Stimulated activated naive CD4-positive, alpha-beta T cell treated with Interleukin-2 at 50 U/mL for 16 hours (primary cell): ENCODE measurements around the gene TRIM62.

Experiments used
- DNase-seq: peaks from one replicate; lab custom pipeline; 2025; lab: John Stamatoyannopoulos, UW

The TRIM62 gene

DNA sequence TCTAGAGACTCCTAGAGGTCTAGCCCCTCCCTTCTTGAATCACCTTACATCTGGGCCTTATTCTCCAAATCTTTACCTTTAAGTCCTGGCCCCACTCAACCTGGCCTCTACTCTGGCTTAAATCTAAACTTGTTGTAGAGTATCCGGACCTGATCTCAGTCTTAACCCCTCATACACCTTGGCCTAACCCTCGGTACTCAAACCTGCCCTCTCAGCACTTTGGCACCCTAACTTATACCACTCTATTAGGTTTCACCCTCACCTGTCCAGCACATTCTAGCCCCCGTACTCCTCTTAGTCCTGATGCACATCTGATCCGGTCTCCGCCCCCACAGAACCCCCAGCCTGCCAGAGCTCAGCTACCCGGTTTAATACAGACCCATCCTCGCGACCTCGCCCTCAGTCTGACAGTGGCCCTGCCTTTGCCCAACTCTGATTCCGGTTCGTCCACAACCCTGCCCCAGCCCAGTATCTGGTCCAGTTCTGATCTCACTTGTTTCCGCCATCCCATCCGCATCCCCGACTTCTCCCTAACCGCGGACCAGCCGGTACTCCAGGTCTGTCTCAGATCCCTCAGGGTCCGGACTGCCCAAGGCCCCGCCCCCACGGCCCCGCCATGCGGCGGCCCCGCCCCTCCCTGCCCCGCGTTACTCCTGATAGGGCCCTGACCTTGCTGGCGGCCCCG lies 1.5 kb downstream of the TRIM62 start:
- no peak for DNase-seq

DNA sequence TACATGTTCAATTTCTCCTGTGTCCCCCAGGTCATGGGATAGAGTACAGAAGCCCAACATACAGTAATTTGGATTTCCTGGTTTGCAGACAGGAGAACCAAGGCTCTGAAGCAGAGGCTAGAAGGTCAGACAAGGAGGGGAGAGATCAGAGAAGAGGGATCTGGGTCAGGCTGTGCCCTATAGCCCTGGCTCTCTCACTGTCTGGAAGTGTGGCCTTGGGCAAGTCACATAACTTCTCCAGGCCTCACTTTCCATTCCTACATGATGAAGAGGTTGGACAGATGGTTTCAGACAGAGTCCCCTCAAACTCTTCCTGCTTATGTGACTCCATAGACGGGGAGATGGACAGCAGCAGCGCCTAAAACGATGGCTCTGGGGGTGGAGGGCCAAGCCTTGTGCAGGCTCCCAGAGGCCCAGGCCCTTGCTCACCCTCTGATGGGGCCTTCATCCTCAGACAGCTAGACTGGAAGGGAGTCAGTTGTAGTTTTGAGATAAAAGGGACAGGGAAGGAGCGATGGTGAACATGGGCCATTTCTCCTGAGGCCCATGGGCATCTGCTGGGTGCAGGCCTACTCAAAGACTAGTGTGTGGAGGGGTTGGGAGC lies 2.9 kb downstream of the TRIM62 start:
- DNase-seq, result no peak

DNA sequence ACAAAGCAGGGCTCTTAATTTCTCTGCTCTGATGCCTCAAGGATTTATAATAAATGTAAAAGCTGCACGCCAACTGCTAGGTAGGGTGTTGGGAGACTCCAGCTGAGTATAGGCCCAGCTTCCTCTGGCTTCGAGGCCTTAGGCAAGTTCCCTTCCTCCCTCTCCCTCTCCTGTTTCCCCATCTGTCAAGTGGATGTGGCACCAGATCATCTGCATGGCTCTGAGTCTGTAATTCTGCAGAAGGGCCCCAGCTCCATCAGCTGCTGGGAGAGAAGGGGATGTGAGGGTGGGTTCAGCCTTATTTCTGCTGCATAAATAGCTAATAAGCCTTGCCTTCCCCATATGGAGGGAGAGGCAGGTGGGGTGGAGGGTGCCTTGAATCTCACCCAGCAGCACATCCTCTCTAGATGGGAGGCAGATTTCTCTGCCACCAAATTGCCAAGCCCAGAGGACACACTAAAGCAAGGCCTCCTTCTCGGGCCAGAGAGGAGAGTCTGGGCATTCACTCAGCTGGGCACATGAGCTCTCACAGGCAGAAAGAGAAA lies 3.8 kb downstream of the TRIM62 start:
- DNase-seq, result no peak

DNA sequence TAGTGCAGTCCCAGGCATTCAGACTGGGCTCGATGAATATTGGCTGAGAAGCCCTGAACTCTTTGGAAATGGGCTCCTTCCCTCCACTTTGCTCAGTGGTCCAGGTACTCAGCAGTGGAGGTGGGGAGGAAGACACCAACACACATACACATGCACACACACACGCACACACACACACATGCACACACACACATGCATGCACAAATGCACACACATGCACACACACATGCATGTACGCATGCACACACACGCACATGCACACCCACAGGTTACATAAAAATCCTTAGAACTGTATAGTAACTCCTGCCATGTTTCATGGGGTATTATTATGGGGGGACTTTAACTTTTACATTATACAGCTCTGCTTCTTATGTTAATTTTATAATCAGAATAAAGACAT lies 5.0 kb downstream of the TRIM62 start:
- no peak for DNase-seq

DNA sequence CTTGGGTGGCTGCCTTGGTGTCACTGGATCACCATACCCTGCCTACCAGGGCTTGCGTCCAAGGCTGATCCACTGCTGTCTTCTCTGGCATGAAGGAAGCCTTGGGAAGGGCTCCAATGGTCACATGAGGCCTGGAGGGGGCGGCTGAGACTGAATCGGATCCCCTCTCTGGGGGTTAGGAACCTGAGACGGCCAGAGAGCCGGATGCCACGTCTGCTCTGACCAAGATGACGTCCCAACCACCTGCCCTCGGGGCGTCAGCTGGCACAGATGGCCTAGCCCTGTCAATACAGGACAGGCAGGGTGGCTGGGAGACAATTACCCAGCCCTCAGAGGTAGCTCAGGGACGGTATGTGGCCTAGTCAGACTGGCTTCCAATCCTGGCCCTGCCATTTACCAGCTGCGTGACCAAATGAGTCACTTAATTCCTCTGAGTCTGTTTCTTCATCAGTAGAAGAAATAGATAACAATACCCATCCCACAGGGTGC lies 5.4 kb downstream of the TRIM62 start:
- DNase-seq, result no peak

DNA sequence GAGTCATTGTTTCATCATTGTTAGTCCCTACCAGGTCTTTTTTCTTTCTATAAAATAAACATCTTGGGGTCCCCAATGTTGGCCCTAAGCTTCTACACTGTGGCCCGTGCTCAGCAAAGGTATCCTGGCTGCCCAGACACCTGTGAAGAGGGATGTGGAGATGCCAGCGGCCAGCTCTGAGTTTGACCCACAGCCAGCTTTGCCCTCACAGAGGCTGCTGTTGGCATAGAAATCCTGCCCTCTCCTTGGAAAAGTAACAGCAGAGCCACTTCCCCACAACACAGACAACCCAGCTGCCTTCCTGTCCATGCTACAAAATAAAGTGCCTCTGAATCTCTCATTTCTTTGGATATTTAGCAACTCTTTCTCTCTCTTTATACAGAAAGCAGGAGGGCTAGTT lies 6.0 kb downstream of the TRIM62 start:
- DNase-seq, result no peak

DNA sequence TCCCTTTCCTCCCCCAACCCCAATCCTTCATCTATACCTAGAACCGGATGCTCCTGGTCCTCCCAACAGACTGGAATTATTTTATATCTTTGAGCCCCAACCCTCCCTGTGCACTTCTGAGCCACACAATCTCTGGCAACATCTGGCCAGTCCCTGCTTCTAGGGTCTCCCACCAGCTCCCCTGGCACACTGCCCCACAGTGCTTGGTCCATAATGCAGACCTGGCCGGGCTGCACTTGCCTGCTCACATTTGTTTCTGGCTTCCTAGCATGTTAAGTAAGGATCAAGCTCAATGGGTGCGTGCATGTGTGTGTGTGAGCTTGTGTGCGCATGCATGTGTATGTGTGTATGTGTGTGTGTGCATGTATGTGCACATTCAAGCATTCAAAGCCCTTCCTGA lies 8.8 kb downstream of the TRIM62 start:
- no peak for DNase-seq

DNA sequence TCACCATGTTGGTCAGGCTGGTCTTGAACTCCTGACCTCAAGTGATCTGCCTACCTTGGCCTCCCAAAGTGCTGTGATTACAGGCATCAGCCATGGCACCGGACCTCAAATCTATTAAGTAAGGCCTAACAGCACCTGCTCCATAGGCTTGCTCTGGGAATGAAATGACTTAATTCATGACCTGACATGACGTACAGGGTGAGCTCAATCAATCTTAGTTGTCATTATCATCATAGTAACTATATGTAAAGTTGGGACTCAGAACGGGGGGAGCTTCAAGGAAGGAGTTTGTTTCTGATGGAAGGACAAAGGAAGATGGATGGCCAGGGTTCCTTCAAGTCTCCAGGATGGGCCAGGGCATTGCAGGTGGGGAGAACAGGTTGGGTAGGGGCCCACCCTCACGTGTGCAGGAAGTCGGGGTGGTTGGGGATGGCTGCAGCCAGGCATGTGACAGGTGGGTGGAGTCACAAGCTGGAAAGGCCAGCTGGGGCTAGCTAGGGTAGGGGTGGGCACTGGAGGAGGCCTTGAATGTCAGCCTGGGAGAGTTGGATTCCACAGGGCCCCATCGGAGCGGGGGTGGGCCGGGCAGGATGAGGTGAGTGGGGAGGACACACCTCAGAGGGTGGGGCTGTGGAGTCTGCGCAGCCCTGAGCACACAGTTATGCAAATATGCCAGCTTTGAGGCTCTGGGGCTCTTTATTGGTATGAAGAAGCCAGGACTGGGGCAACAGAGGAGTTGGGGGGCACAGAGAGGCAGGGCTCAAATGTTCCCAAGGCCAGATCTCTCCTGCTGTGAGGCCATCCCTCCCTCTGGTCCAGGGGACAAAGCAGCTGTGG lies 9.6 kb downstream of the TRIM62 start:
- DNase-seq, result no peak

DNA sequence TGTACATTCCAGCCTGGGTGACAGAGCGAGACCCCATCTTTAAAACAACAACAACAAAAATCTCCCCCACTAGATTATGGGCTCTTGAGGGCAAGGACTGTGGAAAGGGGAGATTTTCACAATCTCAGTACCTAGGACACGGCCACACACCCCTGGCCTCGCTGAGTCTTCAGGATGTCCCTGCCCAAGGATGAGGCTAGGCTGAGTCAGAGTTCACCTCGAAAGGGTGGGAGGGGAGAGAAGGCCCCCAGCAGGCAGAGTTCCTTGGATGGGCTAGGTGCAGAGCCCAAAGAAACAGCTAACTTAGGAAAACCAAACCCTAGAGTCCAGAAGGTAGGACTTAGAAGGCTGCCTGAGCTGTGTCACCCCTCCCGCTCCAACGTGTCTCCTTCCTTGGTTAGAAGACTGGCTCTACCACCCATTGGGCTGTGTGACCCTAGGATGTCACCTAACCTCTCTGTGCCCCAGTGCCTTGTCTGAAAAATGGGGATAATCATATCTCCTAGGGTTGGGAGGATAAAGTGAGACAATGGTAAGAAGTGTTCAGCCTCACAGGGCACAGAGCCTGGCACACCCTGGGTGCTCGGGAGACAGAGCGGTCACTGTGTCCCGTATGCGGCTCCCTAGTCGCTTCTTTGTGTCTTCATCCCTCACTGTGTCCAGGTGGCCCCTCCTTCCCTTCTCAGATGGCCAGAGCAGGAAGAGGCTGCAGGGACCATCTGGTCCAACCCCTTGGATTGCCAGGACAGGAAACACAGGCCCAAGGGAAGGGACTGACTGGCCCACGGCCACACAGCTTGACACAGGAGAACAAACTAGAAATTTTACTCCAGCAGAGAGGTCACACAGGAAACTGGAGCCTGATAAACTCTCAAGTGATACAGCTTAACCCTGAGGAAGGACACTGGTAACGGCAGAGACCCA lies 11.2 kb downstream of the TRIM62 start:
- no peak for DNase-seq

DNA sequence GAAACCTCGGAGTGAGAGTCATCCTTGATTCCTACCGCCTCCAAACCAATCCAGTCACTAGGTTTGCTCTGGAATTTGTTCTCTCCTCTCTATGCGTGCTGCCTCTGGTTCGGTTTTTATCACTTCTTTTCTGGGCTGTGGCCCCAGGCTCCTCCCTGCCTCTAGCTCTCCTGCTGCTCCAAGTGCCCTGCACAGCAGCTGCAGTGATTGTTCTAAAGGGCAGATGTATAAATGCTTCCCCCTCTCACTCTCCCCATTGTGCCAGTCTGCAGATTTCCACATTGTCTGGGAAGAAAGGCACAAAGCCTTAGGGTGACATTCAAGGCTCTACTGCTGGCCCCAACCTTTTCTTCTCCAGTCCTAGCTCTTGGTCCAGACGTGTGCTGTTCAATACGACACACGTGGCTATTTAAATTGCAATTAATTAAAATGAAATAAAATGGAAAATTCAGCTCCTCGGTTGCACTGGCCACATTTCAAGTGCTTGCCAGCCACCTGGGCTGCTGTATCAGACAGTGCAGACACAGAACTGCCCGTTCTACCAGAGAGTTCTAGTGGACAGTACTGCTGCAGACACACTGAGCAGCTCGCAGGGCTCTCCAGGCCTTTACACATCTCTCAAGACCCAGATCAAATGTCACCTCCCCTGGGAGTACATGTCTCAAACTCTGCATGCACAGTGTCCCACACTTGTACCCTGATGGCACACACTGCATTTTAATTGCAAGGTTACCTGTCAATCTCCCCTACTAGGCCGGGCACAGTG lies 12.4 kb downstream of the TRIM62 start:
- DNase-seq, result no peak

DNA sequence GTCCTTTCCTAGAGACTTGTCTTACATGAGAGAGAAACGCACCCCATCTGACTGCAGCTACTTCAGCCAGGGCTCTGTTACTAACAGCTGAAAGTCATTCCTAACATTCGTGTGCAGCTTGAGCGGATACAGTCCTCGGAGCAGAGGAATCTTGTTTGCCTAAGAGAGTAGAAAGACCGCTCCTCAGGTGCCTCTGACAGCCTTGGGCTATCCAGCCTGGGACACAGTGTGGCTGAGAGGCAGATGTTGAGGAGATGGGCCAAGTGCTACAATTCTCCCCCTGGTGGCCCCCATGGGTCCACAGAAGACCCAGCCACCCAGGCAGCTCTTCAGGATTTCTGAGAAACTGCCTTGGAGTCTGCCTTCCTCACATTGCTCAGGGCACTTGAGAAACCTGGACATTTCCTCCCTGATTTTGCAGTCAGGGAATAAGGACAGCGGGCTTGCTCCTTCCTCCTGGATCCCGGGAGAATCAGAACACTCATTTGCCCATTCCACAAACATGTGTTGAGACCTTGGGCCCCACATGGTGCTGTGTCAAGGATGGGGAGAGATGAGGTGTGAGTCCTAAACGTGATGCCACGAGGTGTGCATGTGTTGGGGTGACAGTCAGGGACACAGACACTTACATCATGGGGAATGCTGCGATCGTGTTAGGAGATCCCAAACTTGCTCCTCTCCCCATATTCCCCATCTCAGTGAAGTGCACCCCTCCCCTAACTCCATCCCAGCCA lies 13.1 kb downstream of the TRIM62 start:
- no peak for DNase-seq

DNA sequence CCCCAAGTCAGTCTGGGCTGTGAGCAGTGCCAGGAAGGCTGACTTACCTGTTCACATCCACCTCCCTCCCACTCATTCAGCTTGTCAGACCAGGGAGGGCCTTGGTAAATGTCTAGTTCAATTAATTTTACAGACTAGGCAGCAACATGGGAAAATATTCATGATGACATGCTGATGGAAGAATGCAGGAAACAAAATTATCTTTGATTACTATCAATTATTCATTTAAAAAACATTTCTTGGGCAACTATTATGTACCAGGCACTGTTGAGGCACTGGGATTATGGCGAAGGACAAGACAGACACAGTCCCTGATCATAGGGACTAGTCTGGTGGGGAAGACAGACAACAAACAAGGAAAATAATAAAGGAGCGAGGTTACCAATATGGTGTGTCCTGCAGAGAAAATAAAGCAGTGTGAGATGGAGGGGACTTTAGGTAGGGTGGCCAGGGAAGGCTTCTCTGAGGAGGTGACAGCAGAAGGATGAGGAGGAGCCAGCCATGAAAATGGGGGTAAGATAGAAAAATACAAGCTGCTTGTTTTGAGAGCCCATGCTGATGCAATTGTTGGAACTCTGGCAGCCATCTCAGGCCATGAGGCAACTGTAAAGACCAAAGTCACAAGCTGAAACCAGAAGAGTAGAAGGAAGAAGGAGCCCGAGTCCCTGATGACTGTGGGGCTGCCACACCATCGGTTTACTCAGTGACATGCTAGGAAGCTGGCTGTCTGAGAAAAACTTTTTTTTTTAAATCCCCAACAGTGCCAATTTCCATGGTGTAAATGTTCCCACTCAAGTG lies 14.0 kb downstream of the TRIM62 start:
- DNase-seq, result no peak

DNA sequence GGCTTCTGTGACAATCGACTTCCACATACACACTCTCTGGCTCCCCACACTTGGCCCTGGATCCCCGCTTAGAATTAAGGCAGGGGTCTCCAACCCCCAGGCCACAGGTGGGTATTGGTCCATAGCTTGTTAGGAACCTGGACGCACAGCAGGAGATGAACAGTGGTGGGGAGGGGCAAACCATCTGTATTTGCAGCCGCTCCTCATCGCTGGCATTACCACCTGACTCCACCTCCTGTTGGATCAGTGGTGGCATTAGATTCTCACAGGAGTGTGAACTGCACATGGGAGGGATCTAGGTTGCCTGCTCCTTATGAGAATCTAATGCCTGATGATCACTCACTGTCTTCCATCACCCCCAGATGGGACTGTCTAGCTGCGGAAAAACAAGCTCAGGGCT lies 16.0 kb downstream of the TRIM62 start:
- no peak for DNase-seq

DNA sequence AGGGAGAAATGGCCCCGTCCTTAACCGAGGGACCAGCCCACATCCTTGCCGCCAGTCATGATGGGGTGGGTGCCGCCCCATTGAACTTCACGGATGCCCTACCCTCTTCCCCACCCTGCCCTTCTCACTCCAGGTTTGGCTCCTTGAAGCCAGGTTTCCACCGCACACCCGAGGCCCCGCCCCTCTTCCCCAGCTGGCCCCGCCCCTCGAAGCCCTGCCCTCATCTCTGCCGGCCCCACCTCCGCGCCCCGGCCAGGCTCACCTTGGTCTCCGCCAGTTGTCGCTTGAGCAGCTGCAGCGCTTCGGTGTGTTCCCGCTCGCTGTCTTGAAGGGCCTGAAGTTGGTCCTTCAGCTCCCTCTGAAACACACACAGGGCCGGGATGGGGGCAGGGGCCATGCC lies 16.6 kb downstream of the TRIM62 start:
- DNase-seq, result no peak

DNA sequence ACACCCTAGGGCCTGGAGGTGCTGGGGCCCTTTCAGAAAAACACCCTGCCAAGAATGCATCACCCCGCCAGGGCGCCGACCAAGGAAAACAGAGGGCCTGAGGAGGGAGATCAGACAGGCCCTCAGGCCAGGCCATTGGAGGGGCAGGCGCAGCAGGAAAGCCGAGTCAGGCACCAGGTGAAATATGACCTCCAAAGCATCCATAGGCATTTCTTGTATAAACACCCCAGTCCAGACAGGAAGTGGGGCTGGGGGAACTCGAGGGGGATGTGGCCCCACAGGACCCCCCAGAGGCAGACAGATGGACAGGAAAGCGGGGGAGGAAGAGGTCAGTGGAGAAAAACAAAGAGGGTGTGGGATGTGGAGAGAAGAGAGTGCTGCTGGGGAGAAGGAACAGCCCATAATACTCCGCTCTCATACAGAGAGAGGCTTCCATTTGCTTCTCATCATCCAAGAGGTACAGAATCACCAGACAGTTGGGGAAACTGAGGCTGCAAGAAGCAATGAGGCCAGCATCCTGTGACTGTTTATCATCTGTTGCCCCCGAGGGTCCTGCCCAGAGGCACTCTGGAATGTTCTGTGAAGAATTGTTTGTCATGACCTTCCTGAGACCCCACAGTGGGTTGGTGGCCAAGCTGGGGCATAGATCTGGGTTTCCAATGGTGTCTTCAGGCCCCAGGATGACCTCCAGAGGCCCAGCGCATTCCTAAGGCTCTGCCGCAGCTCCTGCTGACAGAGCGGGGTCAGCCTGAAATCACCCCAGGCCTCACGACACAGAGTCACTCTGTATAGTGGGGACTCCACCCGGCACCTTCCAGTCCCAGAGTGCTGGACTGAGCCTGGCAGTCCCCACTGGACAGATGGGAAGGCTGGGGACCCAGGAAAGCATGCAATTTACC lies 18.0 kb downstream of the TRIM62 start:
- no peak for DNase-seq

DNA sequence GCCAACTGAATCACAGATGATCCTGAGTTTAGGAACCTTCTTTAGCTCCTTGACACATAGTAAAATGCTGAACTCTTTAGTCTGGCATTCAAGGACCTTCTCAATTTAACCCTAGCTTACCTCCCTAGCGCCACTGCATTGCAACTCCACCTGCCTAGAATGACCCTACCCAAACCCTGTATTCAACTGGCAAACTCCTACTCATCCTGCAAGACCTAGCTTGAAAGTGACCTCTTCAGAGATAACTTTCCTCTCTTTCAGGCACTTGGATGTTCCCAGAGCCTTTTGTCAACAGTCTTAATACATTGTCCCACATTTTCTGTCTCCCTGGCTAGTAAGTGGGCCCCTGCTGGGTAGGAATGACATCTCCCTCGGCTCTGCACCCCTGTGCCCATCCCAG lies 19.7 kb downstream of the TRIM62 start:
- no peak for DNase-seq

DNA sequence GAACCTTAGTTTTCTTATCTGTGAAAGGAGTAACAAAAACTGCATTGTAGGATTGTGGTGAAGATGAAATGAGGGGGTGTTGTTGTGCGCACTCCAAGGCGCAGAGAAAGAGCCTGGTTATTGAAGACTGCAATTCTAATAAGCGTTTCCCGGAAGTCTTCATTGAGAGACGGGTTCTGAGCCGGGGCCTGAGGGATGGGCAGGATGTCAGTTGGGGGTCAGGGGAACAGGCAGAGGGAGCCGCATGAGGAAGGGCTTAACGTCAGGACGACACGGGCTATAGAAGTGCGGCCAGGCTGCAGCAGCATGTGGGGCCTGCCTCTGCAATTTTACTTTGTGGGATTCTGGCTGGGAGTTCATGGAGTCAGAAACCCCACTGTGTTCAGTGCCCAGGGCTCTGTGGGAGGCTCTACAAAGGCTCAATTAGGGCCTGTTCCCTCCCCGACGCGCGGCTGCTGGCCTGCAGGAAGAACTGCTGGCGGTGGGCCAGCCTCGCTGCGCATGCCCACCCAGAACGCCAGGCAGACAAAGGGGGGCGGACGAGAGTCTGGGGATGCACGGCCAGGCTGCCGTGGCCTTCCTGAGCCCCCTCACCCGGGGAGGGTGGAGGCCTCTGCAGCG lies 20.7 kb downstream of the TRIM62 start:
- DNase-seq, result no peak

DNA sequence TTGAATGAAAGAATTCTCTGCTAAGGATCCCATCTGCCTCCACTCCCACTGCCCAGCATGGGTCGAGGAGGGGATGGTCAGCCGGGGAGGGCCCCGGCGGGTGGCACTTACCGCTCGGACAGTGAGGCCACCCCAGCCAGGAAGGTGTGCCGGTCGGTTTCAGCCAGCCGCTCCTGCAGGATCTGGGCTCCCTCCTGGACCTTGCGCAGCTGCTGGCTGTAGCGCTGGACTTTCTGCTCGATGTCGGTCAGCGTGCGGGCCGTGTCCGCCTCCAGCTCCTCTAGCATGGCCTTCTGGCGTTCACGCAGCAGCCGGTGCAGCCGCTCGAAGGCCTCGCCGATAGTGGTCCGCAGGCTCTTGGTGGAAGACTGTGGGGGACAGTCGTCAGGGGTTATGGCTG lies 22.3 kb downstream of the TRIM62 start:
- DNase-seq, result no peak
